HEK293T (cell line): ENCODE measurements around the gene SKAP2.

Experiments used
- CTCF ChIA-PET: fragments of 350-600 bp; formaldehyde crosslinking; extraction: SDS; loops from one replicate; lab custom pipeline; 2021; ENCODE audit warnings: antibody characterized with exemption, inconsistent platforms; lab: Yijun Ruan, JAX
- POLR2A ChIA-PET: fragments of 350-600 bp; formaldehyde crosslinking; extraction: SDS; loops from one replicate; lab custom pipeline; 2020; ENCODE audit warnings: antibody characterized with exemption, inconsistent platforms; lab: Yijun Ruan, JAX
- DNase-seq: peaks from one replicate; pipeline ENCODE4 v3.0.0; 2012; ENCODE audit warnings: mixed read lengths; ENCODE audit errors: extremely low spot score
- ARNT ChIP-seq: fragments of 450-650 bp; IDR thresholded peaks from 2 replicates; pipeline ENCODE4 v1.6.1; 2017; ENCODE audit warnings: mild to moderate bottlenecking
- BHLHE40 ChIP-seq: fragments of 450-650 bp; IDR thresholded peaks from 2 replicates; pipeline ENCODE4 v1.6.1; 2016; ENCODE audit warnings: mild to moderate bottlenecking, moderate library complexity, borderline replicate concordance
- CTBP1 ChIP-seq: fragments of 450-650 bp; IDR thresholded peaks from 2 replicates; pipeline ENCODE4 v1.6.1; 2016; ENCODE audit warnings: borderline replicate concordance
- ELF4 ChIP-seq: fragments of 450-650 bp; IDR thresholded peaks from 2 replicates; pipeline ENCODE4 v1.6.1; 2017; ENCODE audit warnings: antibody characterized with exemption
- FOXA1 ChIP-seq: fragments of 450-650 bp; IDR thresholded peaks from 2 replicates; pipeline ENCODE4 v1.6.1; 2016; ENCODE audit warnings: mild to moderate bottlenecking
- FOXK2 ChIP-seq: fragments of 450-650 bp; IDR thresholded peaks from 2 replicates; pipeline ENCODE4 v1.6.1; 2016; ENCODE audit warnings: mild to moderate bottlenecking
- FOXM1 ChIP-seq: fragments of 450-650 bp; IDR thresholded peaks from 2 replicates; pipeline ENCODE4 v1.6.1; 2017; ENCODE audit warnings: mild to moderate bottlenecking, borderline replicate concordance
- HDGF ChIP-seq: fragments of 450-650 bp; IDR thresholded peaks from 2 replicates; pipeline ENCODE4 v1.6.1; 2017; ENCODE audit warnings: antibody characterized with exemption, borderline replicate concordance
- L3MBTL2 ChIP-seq: fragments of 450-650 bp; conservative IDR thresholded peaks from 2 replicates; pipeline ENCODE4 v1.6.1; 2016; ENCODE audit warnings: mild to moderate bottlenecking
- LEF1 ChIP-seq: fragments of 450-650 bp; IDR thresholded peaks from 2 replicates; pipeline ENCODE4 v1.6.1; 2017; ENCODE audit warnings: mild to moderate bottlenecking, borderline replicate concordance
- NFRKB ChIP-seq: fragments of 450-650 bp; IDR thresholded peaks from 2 replicates; pipeline ENCODE4 v1.6.1; 2016; ENCODE audit warnings: mild to moderate bottlenecking, moderate library complexity
- SP1 ChIP-seq: fragments of 450-650 bp; IDR thresholded peaks from 2 replicates; pipeline ENCODE4 v1.6.1; 2017
- SUZ12 ChIP-seq: fragments of 450-650 bp; IDR thresholded peaks from 2 replicates; pipeline ENCODE4 v1.6.1; 2016; ENCODE audit warnings: mild to moderate bottlenecking
- TARDBP ChIP-seq: fragments of 450-650 bp; IDR thresholded peaks from 2 replicates; pipeline ENCODE4 v1.6.1; 2016
- ZNF384 ChIP-seq: fragments of 450-650 bp; IDR thresholded peaks from 2 replicates; pipeline ENCODE4 v1.6.1; 2016
- TF ChIP-seq, protein P1 (sequence below): fragments of 450-650 bp; IDR thresholded peaks from 2 replicates; pipeline ENCODE4 v1.6.1; 2016

Gene SKAP2

DNA sequence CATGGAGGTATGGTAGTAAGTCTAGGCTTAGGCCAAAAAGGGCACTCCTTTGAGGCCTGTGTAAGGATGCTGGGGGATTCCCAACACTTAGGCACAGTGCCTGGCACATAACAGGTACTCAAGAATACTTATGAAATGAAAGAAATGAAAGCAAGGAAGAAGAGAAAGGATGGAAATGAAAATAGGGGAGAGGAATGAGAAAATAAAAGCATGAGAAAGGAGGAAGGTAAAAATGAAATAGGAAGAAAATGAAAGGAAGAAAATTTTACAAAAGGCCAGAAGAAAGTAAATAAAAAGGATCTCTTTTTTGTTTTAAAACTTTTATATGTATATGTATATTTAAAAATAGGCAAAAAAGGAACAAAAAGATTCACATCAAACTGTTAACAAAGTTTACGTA, 146.3 kb downstream of the SKAP2 start:
- no peak for DNase-seq
- POLR2A ChIA-PET = no interaction called here
- no peak for TF ChIP-seq BHLHE40
- no peak for TF ChIP-seq CTBP1
- TF ChIP-seq SUZ12 = no peak
- no peak for TF ChIP-seq ZNF384
- no peak for TF ChIP-seq SP1
- no peak for TF ChIP-seq FOXK2
- no peak for TF ChIP-seq HDGF
- TF ChIP-seq NFRKB = no peak
- no peak for TF ChIP-seq ARNT
- no peak for TF ChIP-seq TARDBP
- TF ChIP-seq, protein P1, sequence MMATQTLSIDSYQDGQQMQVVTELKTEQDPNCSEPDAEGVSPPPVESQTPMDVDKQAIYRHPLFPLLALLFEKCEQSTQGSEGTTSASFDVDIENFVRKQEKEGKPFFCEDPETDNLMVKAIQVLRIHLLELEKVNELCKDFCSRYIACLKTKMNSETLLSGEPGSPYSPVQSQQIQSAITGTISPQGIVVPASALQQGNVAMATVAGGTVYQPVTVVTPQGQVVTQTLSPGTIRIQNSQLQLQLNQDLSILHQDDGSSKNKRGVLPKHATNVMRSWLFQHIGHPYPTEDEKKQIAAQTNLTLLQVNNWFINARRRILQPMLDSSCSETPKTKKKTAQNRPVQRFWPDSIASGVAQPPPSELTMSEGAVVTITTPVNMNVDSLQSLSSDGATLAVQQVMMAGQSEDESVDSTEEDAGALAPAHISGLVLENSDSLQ = no peak
- no peak for TF ChIP-seq FOXA1
- TF ChIP-seq L3MBTL2 = no peak
- TF ChIP-seq FOXM1 = no peak
- TF ChIP-seq LEF1 = no peak
- no peak for TF ChIP-seq ELF4
- CTCF ChIA-PET = interaction anchor here (0.6 kb wide), 1 partner anchor 46 kb away, joined by 3 read pairs; no protein-coding TSS in a partner anchor

DNA sequence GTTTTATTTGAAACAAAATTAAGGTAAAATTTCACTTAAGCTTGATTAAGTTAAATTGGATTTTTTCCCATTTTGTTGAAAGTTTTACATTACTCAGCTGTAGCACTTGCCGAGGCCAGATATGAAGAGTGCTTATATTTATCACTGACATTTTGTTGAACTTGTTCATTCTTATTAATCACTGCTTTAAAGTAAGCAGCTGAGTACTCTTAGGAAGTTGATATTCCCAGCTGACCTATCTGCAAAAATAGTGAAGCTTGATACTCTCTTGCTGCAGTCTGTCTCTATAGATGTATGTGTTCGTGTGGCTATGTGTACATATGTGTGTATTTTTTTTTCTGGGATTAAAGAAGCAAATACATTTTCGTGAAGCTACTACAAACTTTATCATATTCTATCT, 150.0 kb downstream of the SKAP2 start:
- TF ChIP-seq, protein P1 = no peak
- TF ChIP-seq FOXK2 = no peak
- no peak for TF ChIP-seq NFRKB
- TF ChIP-seq FOXM1 = no peak
- no peak for TF ChIP-seq HDGF
- no peak for TF ChIP-seq ELF4
- TF ChIP-seq L3MBTL2 = no peak
- no peak for TF ChIP-seq SP1
- no peak for TF ChIP-seq TARDBP
- no peak for TF ChIP-seq ZNF384
- TF ChIP-seq SUZ12 = no peak
- DNase-seq = no peak
- ChIA-PET POLR2A (no interaction called here), CTCF (no interaction called here)

DNA sequence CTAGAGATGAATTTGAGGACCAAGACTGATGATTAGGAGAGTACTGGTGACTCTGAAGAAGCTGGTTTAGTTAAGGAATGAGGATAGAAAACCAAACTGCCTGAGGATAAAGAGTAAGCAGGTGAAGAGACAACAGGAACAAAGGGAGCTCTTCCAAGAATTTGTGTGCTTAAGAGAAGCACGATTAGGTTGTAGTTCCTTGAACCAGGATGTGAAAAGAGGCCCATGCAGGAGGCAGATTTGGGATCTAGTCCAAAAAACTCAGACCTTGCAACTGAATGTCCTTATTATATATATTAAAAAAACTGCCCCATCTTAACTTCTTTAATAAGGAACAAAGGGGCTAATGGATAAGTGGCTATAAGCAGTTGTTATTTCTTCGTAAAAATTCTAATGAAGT, 150.4 kb downstream of the SKAP2 start:
- CTCF ChIA-PET = no interaction called here
- POLR2A ChIA-PET = no interaction called here
- TF ChIP-seq SP1 = no peak
- TF ChIP-seq, protein P1 = no peak
- TF ChIP-seq FOXA1 = no peak
- no peak for TF ChIP-seq LEF1
- no peak for TF ChIP-seq HDGF
- TF ChIP-seq FOXM1 = no peak
- no peak for TF ChIP-seq ARNT
- no peak for TF ChIP-seq ELF4
- no peak for TF ChIP-seq FOXK2
- no peak for TF ChIP-seq L3MBTL2
- TF ChIP-seq BHLHE40 = no peak
- TF ChIP-seq TARDBP = no peak
- no peak for TF ChIP-seq ZNF384
- DNase-seq = no peak

DNA sequence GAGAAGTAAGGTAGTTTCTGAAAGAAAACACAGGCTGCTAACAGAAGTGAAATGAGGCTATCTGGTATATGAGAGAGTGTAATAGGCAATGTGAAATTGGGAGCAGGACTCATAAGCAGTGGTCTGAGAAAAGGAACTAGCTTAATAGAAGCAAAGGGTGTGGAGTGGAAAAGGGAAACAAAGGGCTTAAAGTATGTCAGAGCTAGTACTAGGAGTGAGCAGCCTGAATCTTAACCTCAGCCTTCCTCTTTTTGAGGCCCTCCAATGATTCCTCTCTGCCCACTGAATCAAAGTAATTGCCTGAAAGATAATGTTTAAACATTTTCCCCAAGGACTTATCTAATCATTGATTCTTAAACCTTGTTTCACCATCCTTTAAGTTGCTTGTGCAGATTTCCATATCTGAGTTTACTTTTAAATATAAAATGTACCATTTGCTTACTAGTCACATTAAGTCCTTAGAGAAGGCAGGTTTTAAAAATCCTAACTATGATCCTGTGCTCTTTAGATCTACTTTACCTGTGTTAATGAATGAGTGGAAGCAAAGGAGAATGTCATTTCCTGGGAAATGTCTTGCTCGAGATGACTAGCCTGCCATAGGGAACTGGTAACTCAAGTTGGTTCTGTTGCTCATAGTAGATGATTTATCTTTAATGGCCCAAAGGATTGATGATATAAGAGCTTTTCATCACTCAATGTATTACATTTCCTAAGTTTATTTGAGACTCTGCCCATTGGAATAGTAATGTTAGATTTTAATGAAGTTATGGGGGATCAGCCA, 155.0 kb downstream of the SKAP2 start:
- POLR2A ChIA-PET = no interaction called here
- CTCF ChIA-PET = no interaction called here
- TF ChIP-seq HDGF (no peak), FOXA1 (no peak), BHLHE40 (no peak), LEF1 (no peak), SP1 (no peak), SUZ12 (no peak), FOXM1 (no peak), ZNF384 (no peak), L3MBTL2 (no peak), FOXK2 (no peak), CTBP1 (no peak), ARNT (no peak), TARDBP (no peak), NFRKB (no peak), ELF4 (no peak)
- TF ChIP-seq, protein P1 = no peak
- no peak for DNase-seq

DNA sequence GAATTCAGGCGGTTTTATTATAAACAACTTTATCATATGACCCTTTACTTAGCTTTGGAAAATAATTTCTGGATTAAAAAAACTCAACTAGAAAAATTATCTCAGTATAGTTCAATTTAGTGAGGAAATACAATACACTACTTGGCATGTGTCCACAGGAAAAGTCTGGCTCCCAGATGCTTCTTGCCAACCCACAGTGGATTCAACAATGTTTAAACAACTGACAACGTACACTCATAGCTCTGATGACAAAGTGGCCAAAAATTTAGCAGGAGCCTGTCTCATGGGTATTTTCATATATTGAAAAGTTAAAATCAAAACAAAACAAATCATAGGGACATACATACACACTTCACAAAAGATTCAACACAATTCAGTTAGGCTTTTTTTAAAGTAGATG, 158.8 kb downstream of the SKAP2 start:
- DNase-seq = no peak
- ChIA-PET CTCF (no interaction called here), POLR2A (no interaction called here)
- TF ChIP-seq SP1 (no peak), CTBP1 (no peak), ARNT (no peak)

DNA sequence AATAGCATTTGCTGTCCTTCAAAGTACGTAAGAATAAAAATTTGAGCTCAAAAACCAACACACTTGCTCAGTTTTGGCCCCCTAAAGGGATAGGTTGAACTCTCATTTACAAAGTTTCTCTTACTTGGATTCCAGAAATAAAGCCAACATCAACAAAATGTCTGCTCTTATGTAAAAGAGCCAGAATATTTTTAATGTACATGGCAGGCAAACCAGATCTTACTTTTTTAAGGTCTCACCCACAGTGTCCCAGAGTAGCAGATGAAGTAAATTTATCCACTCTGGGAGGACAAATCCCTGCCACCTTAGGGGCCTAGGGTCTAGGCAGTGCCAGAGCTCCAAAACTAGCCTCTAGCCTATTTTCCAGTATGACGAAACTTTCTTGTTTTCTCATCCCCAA, 159.6 kb downstream of the SKAP2 start:
- POLR2A ChIA-PET = interaction anchor here (0.9 kb wide), 1 partner anchor 265 kb away, joined by 3 read pairs; no protein-coding TSS in a partner anchor
- CTCF ChIA-PET = no interaction called here
- no peak for TF ChIP-seq NFRKB
- TF ChIP-seq L3MBTL2 = no peak
- no peak for TF ChIP-seq FOXM1
- TF ChIP-seq, protein P1 = no peak
- no peak for TF ChIP-seq FOXA1
- no peak for TF ChIP-seq ARNT
- TF ChIP-seq FOXK2 = no peak
- TF ChIP-seq SP1 = no peak
- TF ChIP-seq ELF4 = no peak
- TF ChIP-seq TARDBP = no peak
- TF ChIP-seq CTBP1 = no peak
- TF ChIP-seq SUZ12 = no peak
- no peak for TF ChIP-seq HDGF
- no peak for DNase-seq
